H1 (cell line): ENCODE results near the gene PGPEP1.
"Not testable (repeated sequence)": the region's sequence is repeated elsewhere in the genome, so short reads cannot be mapped to it uniquely, and the experiment has no call there.

Experiments used
- ATF2 ChIP-seq: IDR thresholded peaks from 2 replicates; pipeline ENCODE4 v1.6.1; 2012; ENCODE audit warnings: low read length, inconsistent platforms
- CBX8 ChIP-seq: fragments of 300-800, 300-1000 bp; sonication (generic); IDR thresholded peaks from 2 replicates; pipeline ENCODE4 v1.7.1; 2016; ENCODE audit warnings: low read depth, low read length, borderline replicate concordance
- CTCF ChIP-seq, 3 experiments: IDR thresholded peaks; 1 replicate in 2 of 3; 2 replicates in 1 of 3; pipeline versions ENCODE4 v1.5.1 to v1.6.1; 2011; ENCODE audit warnings: low read length in 3 of 3, mild to moderate bottlenecking in 3 of 3, inconsistent platforms in 2 of 3, low read depth in 1 of 3, moderate library complexity in 1 of 3; ENCODE audit not compliant: insufficient read depth in 1 of 3; ENCODE audit errors: control extremely low read depth in 1 of 3
- EZH2 ChIP-seq: fragments of 200-600 bp; sonication (generic); IDR thresholded peaks from 2 replicates; pipeline ENCODE4 v1.7.1; 2012; ENCODE audit warnings: low read depth, mild to moderate bottlenecking, moderate library complexity, low read length, inconsistent platforms; ENCODE audit not compliant: severe bottlenecking
- GABPA ChIP-seq: IDR thresholded peaks from 2 replicates; pipeline ENCODE4 v1.6.1; 2011; ENCODE audit warnings: mild to moderate bottlenecking, low read length, moderate library complexity, borderline replicate concordance; ENCODE audit not compliant: insufficient read depth
- MAX ChIP-seq: IDR thresholded peaks from 2 replicates; pipeline ENCODE4 v1.6.1; 2012; ENCODE audit warnings: inconsistent platforms
- PHF8 ChIP-seq: fragments of 200-600 bp; sonication (generic); conservative IDR thresholded peaks from 2 replicates; pipeline ENCODE4 v1.7.1; 2012; ENCODE audit warnings: low read depth, mild to moderate bottlenecking, inconsistent platforms, low read length, moderate library complexity
- POLR2A ChIP-seq, 2 experiments: IDR thresholded peaks; 1 replicate in 1 of 2; 2 replicates in 1 of 2; pipeline ENCODE4 v1.6.1; 2011; ENCODE audit warnings: low read depth in 2 of 2, low read length in 2 of 2, mild to moderate bottlenecking in 2 of 2; ENCODE audit errors: control extremely low read depth in 1 of 2
- POLR2AphosphoS5 ChIP-seq: IDR thresholded peaks from 2 replicates; pipeline ENCODE4 v1.6.1; 2011; ENCODE audit warnings: low read depth, low read length
- RFX5 ChIP-seq: IDR thresholded peaks from 2 replicates; pipeline ENCODE4 v1.6.1; 2011; ENCODE audit warnings: low read depth, low read length, improper control_type of control experiment, borderline replicate concordance
- SIN3A ChIP-seq, 2 experiments: IDR thresholded peaks in 1 of 2; conservative IDR thresholded peaks in 1 of 2; 2 replicates each; pipeline ENCODE4 v1.6.1; 2011 to 2012; ENCODE audit warnings: low read length in 2 of 2, improper control_type of control experiment in 1 of 2, low read depth in 1 of 2, mild to moderate bottlenecking in 1 of 2

DNA sequence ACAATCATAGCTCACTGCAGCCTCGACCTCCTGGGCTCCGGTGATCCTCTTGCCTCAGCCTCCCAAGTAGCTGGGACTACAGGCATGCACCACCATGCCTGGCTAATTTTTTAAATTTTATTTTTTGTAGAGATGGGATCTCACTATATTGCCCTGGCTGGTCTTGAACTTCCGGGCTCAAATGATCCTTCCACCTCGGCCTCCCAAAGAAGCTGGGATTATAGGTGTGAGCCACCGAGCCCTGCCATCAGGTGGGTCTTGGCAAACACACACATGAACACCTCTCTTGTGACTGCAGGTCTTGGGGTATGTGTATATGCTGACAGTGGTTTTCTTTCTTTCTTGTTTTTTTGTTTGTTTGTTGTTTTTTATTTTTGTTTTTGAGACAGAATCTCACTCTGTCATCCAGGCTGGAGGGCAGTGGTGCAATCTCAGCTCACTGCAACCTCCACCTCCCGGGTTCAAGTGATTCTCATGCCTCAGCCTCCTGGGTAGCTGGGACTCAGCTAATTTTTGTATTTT is 8.5 kb downstream of the PGPEP1 start:
- TF ChIP-seq POLR2AphosphoS5; GABPA; POLR2A (IDR thresholded peaks at IDR 0.05; ENCODE audit: control extremely low read depth in 1 of 2, low read depth in 2 of 2, low read length in 2 of 2); SIN3A (conservative IDR thresholded peaks at IDR 0.05 in 1 of 2, IDR thresholded peaks at IDR 0.05 in 1 of 2; ENCODE audit: low read depth in 1 of 2, low read length in 2 of 2); RFX5; CTCF (IDR thresholded peaks at IDR 0.05; ENCODE audit: control extremely low read depth in 1 of 3, insufficient read depth in 1 of 3, low read depth in 1 of 3, low read length in 3 of 3); ATF2; EZH2; PHF8; CBX8; MAX: not testable (repeated sequence)
